SK-N-SH (cell line): ENCODE results near the gene UBB. TPM values are rescaled to one million over a fixed set of nuclear protein-coding genes. Genes with fewer than 3 reads are reported as not detected.

Source experiments
- CTCF ChIA-PET: fragments of 300-600, 350-600 bp; formaldehyde crosslinking; extraction: SDS; loops from one replicate; lab custom pipeline; 2021; lab: Yijun Ruan, JAX
- POLR2A ChIA-PET: fragments of 350-600 bp; sonication (Branson Sonifier 250); formaldehyde crosslinking; extraction: SDS; loops from one replicate; lab custom pipeline; 2020; ENCODE audit warnings: antibody characterized with exemption, inconsistent platforms; lab: Yijun Ruan, JAX
- DNase-seq: peaks from one replicate; pipeline ENCODE4 v3.0.0; 2012
- H2AFZ ChIP-seq: fragments of 200-600 bp; sonication (generic); 2 replicates; pipeline ENCODE4 v1.8.1; 2016; ENCODE audit warnings: antibody characterized with exemption, mild to moderate bottlenecking, low read depth
- H3F3A ChIP-seq: fragments of 200-600 bp; sonication (generic); replicated peaks from 2 replicates; pipeline ENCODE3; 2016; ENCODE audit warnings: antibody characterized with exemption, mild to moderate bottlenecking; ENCODE audit not compliant: insufficient read depth
- H3K27ac ChIP-seq, 2 experiments: fragments of 200-500 bp in 1 of 2; fragments of 200-600 bp in 1 of 2; sonication (Bioruptor generic) in 1 of 2; sonication (generic), shearing (Covaris generic) in 1 of 2; 2 replicates each; pipeline versions ENCODE4 v1.5.1 to v1.6.1; 2014 to 2016; ENCODE audit warnings: low read depth in 2 of 2, inconsistent platforms in 1 of 2, low read length in 1 of 2, mild to moderate bottlenecking in 1 of 2, mixed read lengths in 1 of 2
- H3K27me3 ChIP-seq: fragments of 200-600 bp; sonication (generic), shearing (Covaris generic); 2 replicates; pipeline ENCODE4 v1.6.1; 2016; ENCODE audit warnings: mixed run types; ENCODE audit not compliant: insufficient read depth
- H3K36me3 ChIP-seq, 2 experiments: fragments of 200-500 bp in 1 of 2; fragments of 200-600 bp in 1 of 2; sonication (Bioruptor generic) in 1 of 2; sonication (generic) in 1 of 2; replicated peaks in 1 of 2; 2 replicates each; pipeline versions ENCODE3 to v1.5.1; 2014 to 2016; ENCODE audit warnings: low read length in 1 of 2, mild to moderate bottlenecking in 1 of 2; ENCODE audit not compliant: insufficient read depth in 2 of 2, control insufficient read depth in 1 of 2
- H3K4me1 ChIP-seq, 2 experiments: fragments of 200-500 bp in 1 of 2; fragments of 200-600 bp in 1 of 2; sonication (Bioruptor generic) in 1 of 2; sonication (generic), shearing (Covaris generic) in 1 of 2; 2 replicates each; pipeline versions ENCODE4 v1.5.1 to v1.6.1; 2014 to 2016; ENCODE audit warnings: low read depth in 1 of 2, low read length in 1 of 2, mixed run types in 1 of 2; ENCODE audit not compliant: insufficient read depth in 2 of 2, control insufficient read depth in 1 of 2
- H3K4me2 ChIP-seq: fragments of 200-600 bp; sonication (generic), shearing (Covaris generic); 2 replicates; pipeline ENCODE4 v1.6.1; 2017; ENCODE audit warnings: mixed run types
- H3K4me3 ChIP-seq, 2 experiments: fragments of 200-500 bp in 1 of 2; fragments of 200-600 bp in 1 of 2; sonication (Bioruptor generic) in 1 of 2; sonication (generic), shearing (Covaris generic) in 1 of 2; 2 replicates each; pipeline versions ENCODE4 v1.5.1 to v1.8.1; 2014 to 2016; ENCODE audit warnings: low read depth in 2 of 2, inconsistent platforms in 1 of 2, low read length in 1 of 2, mild to moderate bottlenecking in 1 of 2, mixed read lengths in 1 of 2, moderate library complexity in 1 of 2
- H3K79me2 ChIP-seq: fragments of 200-600 bp; sonication (generic); 2 replicates; pipeline ENCODE4 v1.8.1; 2017; ENCODE audit warnings: mild to moderate bottlenecking; ENCODE audit not compliant: insufficient read depth
- H3K9ac ChIP-seq: fragments of 200-600 bp; sonication (generic); 2 replicates; pipeline ENCODE4 v1.6.1; 2017; ENCODE audit warnings: mixed run types
- H3K9me2 ChIP-seq: fragments of 200-600 bp; sonication (generic); 2 replicates; pipeline ENCODE4 v1.6.1; 2017; ENCODE audit warnings: mixed run types
- H3K9me3 ChIP-seq: fragments of 200-600 bp; sonication (generic); 2 replicates; pipeline ENCODE4 v1.6.1; 2017; ENCODE audit warnings: mixed run types, mild to moderate bottlenecking, moderate library complexity
- H4K20me1 ChIP-seq: fragments of 200-600 bp; sonication (generic); 2 replicates; pipeline ENCODE4 v1.6.1; 2017; ENCODE audit warnings: mild to moderate bottlenecking, mixed run types; ENCODE audit not compliant: insufficient read depth
- EP300 ChIP-seq, 2 experiments: IDR thresholded peaks; 2 replicates each; pipeline versions ENCODE4 v1.4.0 to v1.6.1; 2012; ENCODE audit warnings: borderline replicate concordance in 1 of 2, low read depth in 1 of 2, low read length in 1 of 2
- EZH2phosphoT487 ChIP-seq: fragments of 200-600 bp; sonication (generic); IDR thresholded peaks from 2 replicates; pipeline ENCODE4 v1.6.1; 2017; ENCODE audit warnings: low read depth, mixed run types, mild to moderate bottlenecking, antibody characterized with exemption, moderate library complexity, borderline replicate concordance
- FOXJ3 ChIP-seq: sonication (generic); formaldehyde crosslinking; IDR thresholded peaks from 2 replicates; pipeline ENCODE4 v1.5.1; 2020; ENCODE audit warnings: mild to moderate bottlenecking, missing genetic modification reagents
- MEF2A ChIP-seq: IDR thresholded peaks from 2 replicates; pipeline ENCODE4 v1.4.0; 2012; ENCODE audit warnings: low read depth, borderline replicate concordance
- NRF1 ChIP-seq: IDR thresholded peaks from 2 replicates; pipeline ENCODE4 v1.6.1; 2012; ENCODE audit warnings: low read depth, mild to moderate bottlenecking, low read length
- POLR2AphosphoS5 ChIP-seq: IDR thresholded peaks from 2 replicates; pipeline ENCODE4 v1.6.1; 2012; ENCODE audit warnings: low read depth, low read length
- RAD21 ChIP-seq: IDR thresholded peaks from 2 replicates; pipeline ENCODE4 v1.6.1; 2012; ENCODE audit warnings: mild to moderate bottlenecking, low read length
- REST ChIP-seq: IDR thresholded peaks from 2 replicates; pipeline ENCODE4 v1.6.1; 2012; ENCODE audit warnings: mild to moderate bottlenecking, low read depth, low read length, moderate library complexity
- SIN3A ChIP-seq: IDR thresholded peaks from 2 replicates; pipeline ENCODE4 v1.6.1; 2012; ENCODE audit warnings: low read depth, mild to moderate bottlenecking, low read length, moderate library complexity, borderline replicate concordance
- SMC3 ChIP-seq: IDR thresholded peaks from 2 replicates; pipeline ENCODE4 v1.6.1; 2012; ENCODE audit warnings: low read depth, low read length, improper control_type of control experiment
- TCF12 ChIP-seq: IDR thresholded peaks from 2 replicates; pipeline ENCODE4 v1.4.0; 2012
- USF2 ChIP-seq: fragments of 150-350 bp; IDR thresholded peaks from 2 replicates; pipeline ENCODE4 v1.6.1; 2017; ENCODE audit warnings: antibody characterized with exemption, low read length, low read depth, borderline replicate concordance
- YY1 ChIP-seq: IDR thresholded peaks from 2 replicates; pipeline ENCODE4 v1.4.0; 2012; ENCODE audit warnings: low read depth, mild to moderate bottlenecking
- whole genome bisulfite sequencing: methylation state at CpG from one replicate; pipeline ENCODE4 v1.1.6; 2017; ENCODE audit warnings: low lambda C conversion rate; 5-methylcytosine and 5-hydroxymethylcytosine counted together
- polyA plus RNA-seq, 3 experiments: library from polyadenylated mRNA; depleted of rRNA; stranded (reverse); fragments of >200 nt; gene quantifications; 2 replicates each; pipeline ENCODE4 v1.2.3, GENCODE V29; 2012
- TF ChIP-seq, protein P1 (sequence below): IDR thresholded peaks from 2 replicates; pipeline ENCODE4; 2012
- TF ChIP-seq, protein P2 (sequence below): fragments of 200-600 bp; sonication (generic); IDR thresholded peaks from 2 replicates; pipeline ENCODE4 v1.6.1; 2017; ENCODE audit warnings: antibody characterized with exemption, mild to moderate bottlenecking, moderate library complexity

UBB gene
- polyA plus RNA-seq, 1 of the 3 experiments (the other 2 are of a cell fraction) = 2,693 TPM

DNA sequence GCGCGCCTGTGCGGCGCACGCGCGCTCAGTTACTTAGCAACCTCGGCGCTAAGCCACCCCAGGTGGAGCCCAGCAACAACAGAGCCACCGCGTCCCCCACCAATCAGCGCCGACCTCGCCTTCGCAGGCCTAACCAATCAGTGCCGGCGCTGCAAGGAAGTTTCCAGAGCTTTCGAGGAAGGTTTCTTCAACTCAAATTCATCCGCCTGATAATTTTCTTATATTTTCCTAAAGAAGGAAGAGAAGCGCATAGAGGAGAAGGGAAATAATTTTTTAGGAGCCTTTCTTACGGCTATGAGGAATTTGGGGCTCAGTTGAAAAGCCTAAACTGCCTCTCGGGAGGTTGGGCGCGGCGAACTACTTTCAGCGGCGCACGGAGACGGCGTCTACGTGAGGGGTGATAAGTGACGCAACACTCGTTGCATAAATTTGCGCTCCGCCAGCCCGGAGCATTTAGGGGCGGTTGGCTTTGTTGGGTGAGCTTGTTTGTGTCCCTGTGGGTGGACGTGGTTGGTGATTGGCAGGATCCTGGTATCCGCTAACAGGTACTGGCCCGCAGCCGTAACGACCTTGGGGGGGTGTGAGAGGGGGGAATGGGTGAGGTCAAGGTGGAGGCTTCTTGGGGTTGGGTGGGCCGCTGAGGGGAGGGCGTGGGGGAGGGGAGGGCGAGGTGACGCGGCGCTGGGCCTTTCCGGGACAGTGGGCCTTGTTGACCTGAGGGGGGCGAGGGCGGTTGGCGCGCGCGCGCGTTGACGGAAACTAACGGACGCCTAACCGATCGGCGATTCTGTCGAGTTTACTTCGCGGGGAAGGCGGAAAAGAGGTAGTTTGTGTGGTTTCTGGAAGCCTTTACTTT, at the start of gene UBB (continued):
- TF ChIP-seq REST = peak; percentile 72

GRCh38 chr17:16338391-16338790, 42.5 kb upstream of the UBB start:
- H3K9ac ChIP-seq = no peak overlapping the region
- H3K4me1 ChIP-seq = no peaks in the 10 kb centered on the region
- TF ChIP-seq YY1 = no peak
- no peak for TF ChIP-seq TCF12
- no peak for TF ChIP-seq SIN3A
- no peak overlapping the region for H2AFZ ChIP-seq
- H3F3A ChIP-seq = peaks cover 14% of the 10 kb centered on the region
- no peaks in the 10 kb centered on the region for H4K20me1 ChIP-seq
- no peaks in the 10 kb centered on the region for H3K9me3 ChIP-seq
- no peaks in the 10 kb centered on the region for H3K79me2 ChIP-seq
- no peak overlapping the region for H3K27ac ChIP-seq
- WGBS = 91% methylated on average over 3 of the region's 3 CpGs
- H3K4me2 ChIP-seq = no peak overlapping the region
- DNase-seq = no peak
- no peak overlapping the region for H3K4me3 ChIP-seq
- peaks cover 0 to 10% of the 10 kb centered on the region in 2 experiments for H3K36me3 ChIP-seq
- ChIA-PET POLR2A (no interaction called here), CTCF (interaction anchor here (0.9 to 1.4 kb wide), 5 partner anchors 10 to 47 kb away, joined by 3 to 4 read pairs (median 3); no protein-coding TSS in a partner anchor)
- no peaks in the 10 kb centered on the region for H3K9me2 ChIP-seq
- no peaks in the 10 kb centered on the region for H3K27me3 ChIP-seq

DNA sequence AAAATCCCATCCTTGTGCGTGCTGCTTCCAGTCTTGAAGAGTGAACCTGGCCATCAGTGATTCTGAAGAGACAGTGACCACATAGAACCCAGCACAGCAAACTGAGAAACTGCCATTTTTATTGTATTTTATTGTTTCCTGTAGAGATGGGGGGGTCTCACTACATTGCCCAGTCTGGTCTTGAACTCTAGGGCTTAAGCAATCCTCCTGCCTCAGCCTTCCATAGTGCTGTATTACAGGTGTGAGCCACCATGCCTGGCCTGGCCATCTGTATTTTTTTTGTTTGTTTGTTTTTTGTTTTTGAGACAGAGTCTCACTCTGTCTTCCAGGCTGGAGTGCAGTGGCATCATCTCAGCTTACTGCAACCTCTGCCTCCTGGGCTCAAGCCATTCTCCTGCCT, 41.5 kb upstream of the UBB start:
- H3K27ac ChIP-seq = no peak overlapping the region
- no peak for TF ChIP-seq EZH2phosphoT487
- TF ChIP-seq EP300 (IDR thresholded peaks at IDR 0.05; ENCODE audit: borderline replicate concordance in 1 of 2, low read depth in 1 of 2, low read length in 1 of 2) = no peak
- TF ChIP-seq NRF1 = no peak
- TF ChIP-seq, protein P1, sequence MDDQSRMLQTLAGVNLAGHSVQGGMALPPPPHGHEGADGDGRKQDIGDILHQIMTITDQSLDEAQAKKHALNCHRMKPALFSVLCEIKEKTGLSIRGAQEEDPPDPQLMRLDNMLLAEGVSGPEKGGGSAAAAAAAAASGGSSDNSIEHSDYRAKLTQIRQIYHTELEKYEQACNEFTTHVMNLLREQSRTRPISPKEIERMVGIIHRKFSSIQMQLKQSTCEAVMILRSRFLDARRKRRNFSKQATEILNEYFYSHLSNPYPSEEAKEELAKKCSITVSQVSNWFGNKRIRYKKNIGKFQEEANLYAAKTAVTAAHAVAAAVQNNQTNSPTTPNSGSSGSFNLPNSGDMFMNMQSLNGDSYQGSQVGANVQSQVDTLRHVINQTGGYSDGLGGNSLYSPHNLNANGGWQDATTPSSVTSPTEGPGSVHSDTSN = no peak
- TF ChIP-seq, protein P2, sequence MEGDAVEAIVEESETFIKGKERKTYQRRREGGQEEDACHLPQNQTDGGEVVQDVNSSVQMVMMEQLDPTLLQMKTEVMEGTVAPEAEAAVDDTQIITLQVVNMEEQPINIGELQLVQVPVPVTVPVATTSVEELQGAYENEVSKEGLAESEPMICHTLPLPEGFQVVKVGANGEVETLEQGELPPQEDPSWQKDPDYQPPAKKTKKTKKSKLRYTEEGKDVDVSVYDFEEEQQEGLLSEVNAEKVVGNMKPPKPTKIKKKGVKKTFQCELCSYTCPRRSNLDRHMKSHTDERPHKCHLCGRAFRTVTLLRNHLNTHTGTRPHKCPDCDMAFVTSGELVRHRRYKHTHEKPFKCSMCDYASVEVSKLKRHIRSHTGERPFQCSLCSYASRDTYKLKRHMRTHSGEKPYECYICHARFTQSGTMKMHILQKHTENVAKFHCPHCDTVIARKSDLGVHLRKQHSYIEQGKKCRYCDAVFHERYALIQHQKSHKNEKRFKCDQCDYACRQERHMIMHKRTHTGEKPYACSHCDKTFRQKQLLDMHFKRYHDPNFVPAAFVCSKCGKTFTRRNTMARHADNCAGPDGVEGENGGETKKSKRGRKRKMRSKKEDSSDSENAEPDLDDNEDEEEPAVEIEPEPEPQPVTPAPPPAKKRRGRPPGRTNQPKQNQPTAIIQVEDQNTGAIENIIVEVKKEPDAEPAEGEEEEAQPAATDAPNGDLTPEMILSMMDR = no peak
- no peak for TF ChIP-seq MEF2A
- TF ChIP-seq USF2 = no peak
- TF ChIP-seq SMC3 = no peak
- TF ChIP-seq POLR2AphosphoS5 = no peak
- TF ChIP-seq RAD21 = no peak
- no peak for TF ChIP-seq FOXJ3
- ChIA-PET POLR2A (no interaction called here), CTCF (no interaction called here)
- H3K4me1 ChIP-seq = no peaks in the 10 kb centered on the region
- H4K20me1 ChIP-seq = no peaks in the 10 kb centered on the region
- peaks cover 4 to 14% of the 10 kb centered on the region in 2 experiments for H3K36me3 ChIP-seq
- H2AFZ ChIP-seq = no peak overlapping the region
- no peaks in the 10 kb centered on the region for H3K9me2 ChIP-seq
- no peak overlapping the region for H3K9ac ChIP-seq
- DNase-seq = no peak
- H3F3A ChIP-seq = peaks cover 23% of the 10 kb centered on the region
- H3K9me3 ChIP-seq = no peaks in the 10 kb centered on the region
- H3K4me3 ChIP-seq = no peak overlapping the region
- 100% methylated on average over 1 of the region's 1 CpG for WGBS
- H3K27me3 ChIP-seq = no peaks in the 10 kb centered on the region
- no peak overlapping the region for H3K4me2 ChIP-seq
- no peaks in the 10 kb centered on the region for H3K79me2 ChIP-seq
